Progenitor cell of endocrine pancreas (in vitro differentiated cells): Measurements from ENCODE around the gene PLN. TPM values are rescaled to one million over a fixed set of nuclear protein-coding genes. Genes with fewer than 3 reads are reported as not detected.

Experiments
- DNase-seq: peaks from one replicate; pipeline ENCODE4 v3.0.0; 2021; ENCODE audit warnings: low spot score; ENCODE audit not compliant: unreplicated experiment
- H3K27ac Mint-ChIP-seq: 2 replicates; pipeline ENCODE4 v1.8.0; 2021; ENCODE audit warnings: mild to moderate bottlenecking, moderate library complexity, mixed read lengths
- H3K27me3 Mint-ChIP-seq: 2 replicates; pipeline ENCODE4 v1.8.0; 2021; ENCODE audit warnings: mixed read lengths
- H3K36me3 Mint-ChIP-seq: 2 replicates; pipeline ENCODE4 v1.8.0; 2022; ENCODE audit warnings: mixed read lengths; ENCODE audit not compliant: insufficient read depth
- H3K4me1 Mint-ChIP-seq: 2 replicates; pipeline ENCODE4 v1.8.0; 2021; ENCODE audit warnings: low read depth, mixed read lengths
- H3K4me3 Mint-ChIP-seq: 2 replicates; pipeline ENCODE4 v1.8.0; 2021; ENCODE audit warnings: low read depth, mild to moderate bottlenecking, moderate library complexity, mixed read lengths
- H3K9me3 Mint-ChIP-seq: 2 replicates; pipeline ENCODE4 v1.8.0; 2021; ENCODE audit warnings: low read depth, mixed read lengths
- total RNA-seq: library from RNA; stranded (reverse); gene quantifications from 2 replicates; pipeline ENCODE4 v1.2.1, GENCODE V29; 2021
- TF ChIP-seq, protein P1 (sequence below): fragments of 200-600 bp; sonication (generic); IDR thresholded peaks from one replicate; pipeline ENCODE4 v1.5.0; 2021; ENCODE audit warnings: antibody characterized with exemption, mild to moderate bottlenecking; ENCODE audit not compliant: unreplicated experiment

Gene PLN
- total RNA-seq, 1 donor from 2014 or later, result 0.55 TPM

DNA sequence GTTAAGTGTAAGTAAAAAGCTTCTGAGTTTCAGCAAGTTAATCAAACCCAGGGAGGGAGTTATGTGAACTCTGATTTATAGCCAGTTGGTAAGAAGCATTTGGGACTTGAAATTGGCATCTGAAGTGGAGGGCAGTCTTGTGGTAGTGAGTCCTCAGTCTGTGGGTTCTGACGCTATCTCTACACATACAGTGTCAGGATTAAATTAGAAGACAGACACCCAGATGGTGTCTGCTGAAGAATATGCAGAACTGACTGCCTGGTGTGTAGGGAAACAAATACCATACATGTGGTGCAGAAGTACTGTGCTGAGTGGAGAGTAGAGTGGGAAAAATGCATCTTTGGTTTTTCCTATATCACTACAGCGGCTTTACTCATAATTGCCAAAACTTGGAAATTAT, 43.5 kb upstream of the PLN start:
- H3K36me3 Mint-ChIP-seq, result peaks cover 2% of the 10 kb centered on the region
- H3K4me3 Mint-ChIP-seq, result no peak overlapping the region
- H3K4me1 Mint-ChIP-seq, result no peaks in the 10 kb centered on the region
- no peaks in the 10 kb centered on the region for H3K27me3 Mint-ChIP-seq
- TF ChIP-seq, protein P1, sequence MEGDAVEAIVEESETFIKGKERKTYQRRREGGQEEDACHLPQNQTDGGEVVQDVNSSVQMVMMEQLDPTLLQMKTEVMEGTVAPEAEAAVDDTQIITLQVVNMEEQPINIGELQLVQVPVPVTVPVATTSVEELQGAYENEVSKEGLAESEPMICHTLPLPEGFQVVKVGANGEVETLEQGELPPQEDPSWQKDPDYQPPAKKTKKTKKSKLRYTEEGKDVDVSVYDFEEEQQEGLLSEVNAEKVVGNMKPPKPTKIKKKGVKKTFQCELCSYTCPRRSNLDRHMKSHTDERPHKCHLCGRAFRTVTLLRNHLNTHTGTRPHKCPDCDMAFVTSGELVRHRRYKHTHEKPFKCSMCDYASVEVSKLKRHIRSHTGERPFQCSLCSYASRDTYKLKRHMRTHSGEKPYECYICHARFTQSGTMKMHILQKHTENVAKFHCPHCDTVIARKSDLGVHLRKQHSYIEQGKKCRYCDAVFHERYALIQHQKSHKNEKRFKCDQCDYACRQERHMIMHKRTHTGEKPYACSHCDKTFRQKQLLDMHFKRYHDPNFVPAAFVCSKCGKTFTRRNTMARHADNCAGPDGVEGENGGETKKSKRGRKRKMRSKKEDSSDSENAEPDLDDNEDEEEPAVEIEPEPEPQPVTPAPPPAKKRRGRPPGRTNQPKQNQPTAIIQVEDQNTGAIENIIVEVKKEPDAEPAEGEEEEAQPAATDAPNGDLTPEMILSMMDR, result no peak
- peaks cover 6% of the 10 kb centered on the region for H3K9me3 Mint-ChIP-seq
- H3K27ac Mint-ChIP-seq, result no peak overlapping the region
- DNase-seq, result no peak

DNA sequence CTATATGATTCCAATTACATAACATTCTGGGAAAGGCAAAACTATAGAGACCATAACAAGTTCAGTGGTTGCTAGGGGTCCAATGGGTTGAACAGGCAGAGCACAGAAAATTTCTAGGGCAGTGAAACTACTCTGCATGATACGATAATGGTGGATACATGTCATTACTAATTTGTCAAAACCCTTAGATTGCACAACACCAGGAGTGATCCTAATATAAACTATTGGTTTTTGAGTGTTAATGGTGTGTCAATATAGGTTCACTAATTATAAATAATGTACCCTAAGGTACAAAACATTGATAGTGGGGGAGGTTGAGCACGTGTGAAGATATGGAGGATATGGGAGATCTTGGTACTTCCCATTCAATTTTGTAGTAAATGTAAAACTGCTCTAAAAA, 42.4 kb upstream of the PLN start:
- no peaks in the 10 kb centered on the region for H3K27me3 Mint-ChIP-seq
- H3K4me1 Mint-ChIP-seq, result no peaks in the 10 kb centered on the region
- no peak overlapping the region for H3K4me3 Mint-ChIP-seq
- DNase-seq, result no peak
- peaks cover 2% of the 10 kb centered on the region for H3K36me3 Mint-ChIP-seq
- TF ChIP-seq, protein P1, result no peak
- H3K9me3 Mint-ChIP-seq, result peaks cover 4% of the 10 kb centered on the region
- no peak overlapping the region for H3K27ac Mint-ChIP-seq

DNA sequence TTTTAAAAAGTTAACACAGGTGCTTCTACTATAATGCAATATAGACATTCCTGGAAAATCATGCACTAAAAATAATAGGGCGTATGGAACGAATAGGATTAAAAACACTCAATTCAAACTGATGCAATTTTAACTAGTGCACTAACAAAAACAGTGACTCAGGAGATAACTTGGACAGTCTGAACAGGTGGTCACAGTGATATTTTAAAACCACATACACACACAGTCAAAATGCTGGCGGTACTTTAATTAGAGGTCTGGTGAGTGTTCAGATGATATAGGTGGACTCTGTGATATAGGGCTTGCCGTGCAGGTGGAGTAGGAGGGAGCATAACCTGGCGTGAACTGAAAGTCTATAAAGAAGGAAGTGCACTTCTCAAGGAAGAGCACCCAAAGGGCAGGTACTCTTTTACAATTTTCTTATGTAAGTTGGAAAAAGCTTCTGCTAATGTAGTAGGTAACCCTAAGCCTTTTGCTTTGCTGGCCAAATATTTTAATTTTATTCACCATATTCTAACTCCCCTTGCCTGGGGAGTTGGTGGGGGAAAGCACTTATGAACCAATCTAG, 41.9 kb upstream of the PLN start:
- H3K4me1 Mint-ChIP-seq, result no peaks in the 10 kb centered on the region
- H3K27me3 Mint-ChIP-seq, result no peaks in the 10 kb centered on the region
- peaks cover 4% of the 10 kb centered on the region for H3K9me3 Mint-ChIP-seq
- no peaks in the 10 kb centered on the region for H3K36me3 Mint-ChIP-seq
- H3K4me3 Mint-ChIP-seq, result no peak overlapping the region
- TF ChIP-seq, protein P1, result no peak
- DNase-seq, result no peak
- no peak overlapping the region for H3K27ac Mint-ChIP-seq

DNA sequence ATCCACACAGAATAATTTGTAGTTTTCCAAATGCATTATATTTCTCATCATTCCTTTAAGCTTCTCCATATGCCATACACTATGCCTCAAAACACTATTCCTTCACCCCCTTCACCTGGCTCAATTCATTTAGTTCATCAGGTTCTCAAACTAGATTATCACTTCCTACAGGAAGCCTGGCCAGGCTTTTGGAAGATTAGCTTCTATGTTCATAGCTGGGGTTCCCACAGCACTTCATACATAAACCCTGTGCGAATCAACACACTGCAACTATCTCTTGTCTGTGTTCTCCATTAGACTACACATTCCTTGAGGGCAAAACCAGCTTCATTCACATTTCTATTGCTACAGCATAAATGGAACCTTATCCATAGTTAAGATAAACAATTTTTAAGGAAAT, 40.5 kb upstream of the PLN start:
- DNase-seq, result no peak
- H3K27ac Mint-ChIP-seq, result no peak overlapping the region
- TF ChIP-seq, protein P1, result no peak
- H3K4me1 Mint-ChIP-seq, result no peaks in the 10 kb centered on the region
- H3K4me3 Mint-ChIP-seq, result no peak overlapping the region
- H3K27me3 Mint-ChIP-seq, result no peaks in the 10 kb centered on the region
- no peaks in the 10 kb centered on the region for H3K36me3 Mint-ChIP-seq
- peaks cover 1% of the 10 kb centered on the region for H3K9me3 Mint-ChIP-seq

DNA sequence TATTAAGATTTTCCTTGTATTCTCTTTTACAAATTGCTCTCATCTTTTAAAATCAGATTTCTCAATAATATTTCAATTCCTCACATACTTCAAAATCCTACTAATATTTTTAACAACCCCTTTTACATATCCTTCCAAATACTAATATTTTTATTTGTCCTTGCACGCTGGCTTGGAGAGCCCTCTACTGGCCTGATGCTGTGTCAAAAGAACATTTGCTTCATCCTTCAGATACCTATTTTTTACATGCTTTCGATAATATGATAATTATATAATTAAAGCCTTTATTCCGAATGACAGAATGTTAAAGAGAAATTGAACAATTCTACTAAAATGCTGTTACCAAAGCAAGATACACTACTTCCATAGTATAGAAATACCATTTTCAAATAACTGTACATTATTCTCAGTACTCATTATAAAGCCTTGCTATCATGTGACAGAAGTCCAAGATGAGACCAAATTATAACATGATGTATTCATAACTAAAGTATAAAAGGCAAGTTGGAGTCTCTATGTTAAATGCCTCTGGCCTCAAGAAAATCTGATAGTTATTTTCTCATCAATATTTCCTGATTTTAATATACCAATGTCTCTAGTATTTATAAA, 39.0 kb upstream of the PLN start:
- Mint-ChIP-seq H3K4me1 (no peaks in the 10 kb centered on the region), H3K27ac (no peak overlapping the region), H3K27me3 (no peaks in the 10 kb centered on the region), H3K36me3 (no peaks in the 10 kb centered on the region), H3K9me3 (no peaks in the 10 kb centered on the region), H3K4me3 (no peak overlapping the region)
- no peak for DNase-seq
- TF ChIP-seq, protein P1, result peak; percentile 78
